ENCODE results near the gene CMC1.

CMC1 gene

DNA sequence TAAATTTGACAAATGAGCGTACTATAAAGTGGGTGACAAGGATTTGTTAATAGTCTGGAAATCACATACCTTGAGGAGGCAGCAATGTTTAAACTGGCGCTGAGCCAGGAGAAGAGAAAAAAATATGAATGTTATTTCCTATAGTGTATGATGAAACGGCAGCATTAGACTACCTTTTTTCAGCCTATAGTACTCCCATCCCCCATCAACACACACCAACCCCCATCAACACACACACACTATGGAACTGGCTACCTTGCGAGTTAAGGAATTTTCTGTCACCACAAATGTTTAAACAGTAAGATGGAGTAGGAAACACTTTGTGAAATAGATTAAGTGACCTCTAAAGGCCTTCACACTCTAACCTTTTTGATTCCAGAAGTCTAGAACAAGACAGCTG lies 60.3 kb downstream of the CMC1 start:
- Histone ChIP-seq H3K4me3 (ENCODE audit: insufficient read depth, low read length, poor library complexity, severe bottlenecking) (no peak overlapping the region), H3K27me3 (ENCODE audit: low read length) (no peaks in the 10 kb centered on the region), H3K9me2 (replicated peaks; ENCODE audit: insufficient read depth, low read length) (no peaks in the 10 kb centered on the region), H3F3A (ENCODE audit: insufficient read depth) (no peaks in the 10 kb centered on the region), H3K27ac (ENCODE audit: low read depth, low read length) (no peak overlapping the region), H4K20me1 (ENCODE audit: low read depth, low read length) (no peaks in the 10 kb centered on the region), H2AFZ (ENCODE audit: low read depth, low read length, severe bottlenecking) (no peak overlapping the region), H3K79me2 (ENCODE audit: insufficient read depth, low read length) (no peaks in the 10 kb centered on the region), H3K9ac (ENCODE audit: low read length) (no peak overlapping the region), H3K9me3 (ENCODE audit: insufficient read depth, low read length) (no peaks in the 10 kb centered on the region), H3K4me2 (ENCODE audit: low read depth, low read length, poor library complexity, severe bottlenecking) (no peak overlapping the region), H3K36me3 (ENCODE audit: low read length) (no peaks in the 10 kb centered on the region)
- TF ChIP-seq EZH2phosphoT487 (conservative IDR thresholded peaks at IDR 0.05; ENCODE audit: low read length): no peak
- TF ChIP-seq, protein P1, sequence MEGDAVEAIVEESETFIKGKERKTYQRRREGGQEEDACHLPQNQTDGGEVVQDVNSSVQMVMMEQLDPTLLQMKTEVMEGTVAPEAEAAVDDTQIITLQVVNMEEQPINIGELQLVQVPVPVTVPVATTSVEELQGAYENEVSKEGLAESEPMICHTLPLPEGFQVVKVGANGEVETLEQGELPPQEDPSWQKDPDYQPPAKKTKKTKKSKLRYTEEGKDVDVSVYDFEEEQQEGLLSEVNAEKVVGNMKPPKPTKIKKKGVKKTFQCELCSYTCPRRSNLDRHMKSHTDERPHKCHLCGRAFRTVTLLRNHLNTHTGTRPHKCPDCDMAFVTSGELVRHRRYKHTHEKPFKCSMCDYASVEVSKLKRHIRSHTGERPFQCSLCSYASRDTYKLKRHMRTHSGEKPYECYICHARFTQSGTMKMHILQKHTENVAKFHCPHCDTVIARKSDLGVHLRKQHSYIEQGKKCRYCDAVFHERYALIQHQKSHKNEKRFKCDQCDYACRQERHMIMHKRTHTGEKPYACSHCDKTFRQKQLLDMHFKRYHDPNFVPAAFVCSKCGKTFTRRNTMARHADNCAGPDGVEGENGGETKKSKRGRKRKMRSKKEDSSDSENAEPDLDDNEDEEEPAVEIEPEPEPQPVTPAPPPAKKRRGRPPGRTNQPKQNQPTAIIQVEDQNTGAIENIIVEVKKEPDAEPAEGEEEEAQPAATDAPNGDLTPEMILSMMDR (IDR thresholded peaks at IDR 0.05; ENCODE audit: insufficient read depth, low read length, poor library complexity, severe bottlenecking): no peak

DNA sequence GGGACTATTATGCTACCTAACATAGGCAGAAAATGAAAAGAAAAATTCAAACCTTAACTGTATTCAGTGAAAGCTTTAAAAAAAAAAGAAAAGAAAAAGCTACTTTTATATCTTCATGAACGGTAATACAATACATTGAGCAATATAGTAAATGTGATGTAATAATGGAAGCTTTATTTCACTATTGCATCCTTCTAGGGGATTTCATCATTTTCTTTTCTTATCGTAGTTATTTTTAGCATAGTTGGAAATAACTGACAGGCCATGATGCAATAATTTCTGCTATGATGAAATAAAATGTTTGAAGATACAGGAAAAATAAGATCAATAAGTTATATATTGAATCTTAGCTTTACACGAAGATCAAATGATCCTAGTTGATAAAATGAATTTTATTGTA lies 66.8 kb downstream of the CMC1 start:
- H3F3A ChIP-seq (ENCODE audit: insufficient read depth): no peaks in the 10 kb centered on the region
- H3K9me2 ChIP-seq (replicated peaks; ENCODE audit: insufficient read depth, low read length): no peaks in the 10 kb centered on the region
- TF ChIP-seq EZH2phosphoT487 (conservative IDR thresholded peaks at IDR 0.05; ENCODE audit: low read length): no peak
- H3K27me3 ChIP-seq (ENCODE audit: low read length): no peaks in the 10 kb centered on the region
- no peaks in the 10 kb centered on the region for H3K36me3 ChIP-seq (ENCODE audit: low read length)
- no peak overlapping the region for H3K4me3 ChIP-seq (ENCODE audit: insufficient read depth, low read length, poor library complexity, severe bottlenecking)
- H4K20me1 ChIP-seq (ENCODE audit: low read depth, low read length): no peaks in the 10 kb centered on the region
- no peak overlapping the region for H3K27ac ChIP-seq (ENCODE audit: low read depth, low read length)
- H3K79me2 ChIP-seq (ENCODE audit: insufficient read depth, low read length): no peaks in the 10 kb centered on the region
- H3K9me3 ChIP-seq (ENCODE audit: insufficient read depth, low read length): no peaks in the 10 kb centered on the region
- H3K4me2 ChIP-seq (ENCODE audit: low read depth, low read length, poor library complexity, severe bottlenecking): no peak overlapping the region
- no peak overlapping the region for H2AFZ ChIP-seq (ENCODE audit: low read depth, low read length, severe bottlenecking)
- no peak overlapping the region for H3K9ac ChIP-seq (ENCODE audit: low read length)

DNA sequence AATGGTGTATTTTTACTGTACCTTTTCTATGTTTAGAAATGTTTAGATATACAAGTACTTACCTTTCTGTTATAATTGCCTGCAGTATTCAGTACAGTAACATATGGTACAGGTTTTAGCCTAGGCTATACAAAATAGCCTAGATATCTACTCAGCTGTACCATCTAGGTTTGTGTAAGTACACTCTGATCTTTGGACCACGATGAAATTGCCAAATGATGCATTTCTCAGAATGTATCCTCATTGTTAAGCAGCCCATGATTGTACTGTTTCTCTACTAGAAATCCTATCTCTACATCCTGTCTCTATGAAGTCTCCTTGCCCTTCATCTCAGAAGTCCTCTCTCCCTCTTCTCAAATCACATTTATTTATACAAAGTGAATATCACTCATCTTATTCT lies 74.3 kb downstream of the CMC1 start:
- no peaks in the 10 kb centered on the region for H3K79me2 ChIP-seq (ENCODE audit: insufficient read depth, low read length)
- no peak overlapping the region for H3K9ac ChIP-seq (ENCODE audit: low read length)
- no peaks in the 10 kb centered on the region for H4K20me1 ChIP-seq (ENCODE audit: low read depth, low read length)
- no peaks in the 10 kb centered on the region for H3K9me3 ChIP-seq (ENCODE audit: insufficient read depth, low read length)
- H3F3A ChIP-seq (ENCODE audit: insufficient read depth): no peaks in the 10 kb centered on the region
- H3K4me2 ChIP-seq (ENCODE audit: low read depth, low read length, poor library complexity, severe bottlenecking): no peak overlapping the region
- 0 out of 2 replicates have a peak, but pooled peaks cover 7% of the 10 kb centered on the region for H3K36me3 ChIP-seq (ENCODE audit: low read length)
- no peak overlapping the region for H3K4me3 ChIP-seq (ENCODE audit: insufficient read depth, low read length, poor library complexity, severe bottlenecking)
- no peak overlapping the region for H2AFZ ChIP-seq (ENCODE audit: low read depth, low read length, severe bottlenecking)
- no peak for TF ChIP-seq EZH2phosphoT487 (conservative IDR thresholded peaks at IDR 0.05; ENCODE audit: low read length)
- TF ChIP-seq, protein P1 (IDR thresholded peaks at IDR 0.05; ENCODE audit: insufficient read depth, low read length, poor library complexity, severe bottlenecking): no peak
- H3K27me3 ChIP-seq (ENCODE audit: low read length): no peaks in the 10 kb centered on the region
- H3K9me2 ChIP-seq (replicated peaks; ENCODE audit: insufficient read depth, low read length): no peaks in the 10 kb centered on the region
- no peak overlapping the region for H3K27ac ChIP-seq (ENCODE audit: low read depth, low read length)

DNA sequence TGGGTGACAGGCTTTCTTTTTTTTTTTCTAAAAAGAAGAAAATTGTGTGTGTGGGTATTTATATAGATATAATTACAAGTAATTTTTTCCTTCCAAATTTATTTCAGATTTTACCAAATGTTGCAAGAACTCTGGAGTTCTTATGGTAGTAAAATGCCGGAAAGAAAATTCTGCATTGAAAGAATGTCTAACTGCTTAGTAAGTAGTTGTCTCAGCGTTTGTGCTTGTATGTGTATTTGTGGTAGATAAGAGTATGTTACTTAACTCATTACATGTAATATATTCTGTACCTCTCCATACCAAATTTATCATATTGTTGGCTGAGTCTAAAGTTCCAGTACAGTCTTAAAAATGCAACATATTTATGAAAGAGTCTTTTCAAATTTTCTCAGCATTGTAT lies 74.8 kb downstream of the CMC1 start:
- H3K4me3 ChIP-seq (ENCODE audit: insufficient read depth, low read length, poor library complexity, severe bottlenecking): no peak overlapping the region
- H2AFZ ChIP-seq (ENCODE audit: low read depth, low read length, severe bottlenecking): no peak overlapping the region
- no peaks in the 10 kb centered on the region for H4K20me1 ChIP-seq (ENCODE audit: low read depth, low read length)
- no peak for TF ChIP-seq EZH2phosphoT487 (conservative IDR thresholded peaks at IDR 0.05; ENCODE audit: low read length)
- TF ChIP-seq, protein P1 (IDR thresholded peaks at IDR 0.05; ENCODE audit: insufficient read depth, low read length, poor library complexity, severe bottlenecking): no peak
- no peak overlapping the region for H3K27ac ChIP-seq (ENCODE audit: low read depth, low read length)
- no peaks in the 10 kb centered on the region for H3F3A ChIP-seq (ENCODE audit: insufficient read depth)
- H3K9me3 ChIP-seq (ENCODE audit: insufficient read depth, low read length): no peaks in the 10 kb centered on the region
- no peak overlapping the region for H3K4me2 ChIP-seq (ENCODE audit: low read depth, low read length, poor library complexity, severe bottlenecking)
- H3K9ac ChIP-seq (ENCODE audit: low read length): no peak overlapping the region
- H3K36me3 ChIP-seq (ENCODE audit: low read length): 0 out of 2 replicates have a peak, but pooled peaks cover 7% of the 10 kb centered on the region
- no peaks in the 10 kb centered on the region for H3K79me2 ChIP-seq (ENCODE audit: insufficient read depth, low read length)
- no peaks in the 10 kb centered on the region for H3K9me2 ChIP-seq (replicated peaks; ENCODE audit: insufficient read depth, low read length)
- no peaks in the 10 kb centered on the region for H3K27me3 ChIP-seq (ENCODE audit: low read length)
